HG03039 (cell line): ENCODE data around the gene LPA.
"Not testable (repeated sequence)": the region's sequence is repeated elsewhere in the genome, so short reads cannot be mapped to it uniquely, and the experiment has no call there.

ENCODE experiments used
- ATAC-seq: cut with Tn5 transposase; IDR thresholded peaks from one replicate; pipeline ENCODE4 v1.9.1; 2021; ENCODE audit warnings: mild to moderate bottlenecking, moderate library complexity; ENCODE audit not compliant: unreplicated experiment

The LPA gene

DNA sequence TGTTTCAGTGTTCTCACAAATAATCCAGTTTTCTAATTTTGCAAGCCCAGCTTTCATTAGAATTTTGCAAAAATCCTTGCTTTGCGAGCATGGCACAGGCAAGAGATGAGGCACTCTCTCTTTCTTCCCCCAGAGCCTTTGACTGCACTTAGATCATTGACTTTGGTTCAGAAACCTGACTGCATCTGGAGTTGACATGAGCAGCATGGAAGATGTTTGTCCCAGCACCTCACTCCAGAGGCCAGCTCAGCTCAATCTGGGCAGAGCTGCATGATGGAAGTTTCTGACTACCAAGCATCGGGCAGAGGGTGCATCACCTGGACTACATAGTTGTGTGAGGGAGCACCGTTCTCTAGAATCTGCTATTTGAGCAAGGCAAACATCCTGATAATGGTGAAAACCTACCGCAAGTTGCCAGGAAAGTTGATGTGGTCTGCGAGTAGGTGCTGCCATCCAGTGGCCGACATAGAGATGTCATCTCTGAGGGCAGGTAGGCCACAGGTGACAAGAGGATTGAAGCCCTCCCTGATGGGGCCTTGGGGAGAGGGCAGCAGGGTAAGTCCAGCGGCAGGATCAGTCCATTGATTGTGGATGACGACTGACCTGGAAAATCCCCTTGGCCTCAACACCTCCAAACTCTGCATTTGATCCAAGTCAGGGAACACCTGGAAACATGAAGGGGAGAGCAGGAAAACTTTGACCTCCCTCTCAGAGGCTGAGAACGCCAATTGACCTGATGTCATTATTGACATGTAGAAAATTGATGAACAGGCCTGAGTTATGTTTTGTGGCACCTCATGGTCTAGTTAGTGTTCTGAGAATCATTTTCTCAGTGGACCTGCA lies 3.8 kb upstream of the LPA start:
- ATAC-seq: peak; percentile 72

DNA sequence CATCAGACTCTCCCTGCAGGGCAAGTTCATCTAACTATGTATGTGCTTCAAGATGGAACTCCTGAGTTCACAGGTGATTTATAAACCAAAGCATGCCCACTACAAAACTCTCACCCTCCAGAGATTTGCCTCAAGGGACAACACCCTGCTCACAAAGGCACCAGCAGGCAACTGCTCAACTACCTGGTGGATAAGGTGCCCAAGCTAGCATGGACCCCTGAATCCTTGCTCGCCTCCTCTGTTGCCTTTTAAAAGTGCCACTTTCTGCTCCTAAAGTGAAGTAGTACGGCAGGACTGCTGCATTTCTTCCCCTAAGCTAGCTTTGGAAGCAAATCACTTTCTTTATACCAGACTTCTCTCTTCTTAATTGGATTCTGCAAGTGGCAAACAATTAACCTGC lies 1.2 kb downstream of the LPA start:
- no peak for ATAC-seq

DNA sequence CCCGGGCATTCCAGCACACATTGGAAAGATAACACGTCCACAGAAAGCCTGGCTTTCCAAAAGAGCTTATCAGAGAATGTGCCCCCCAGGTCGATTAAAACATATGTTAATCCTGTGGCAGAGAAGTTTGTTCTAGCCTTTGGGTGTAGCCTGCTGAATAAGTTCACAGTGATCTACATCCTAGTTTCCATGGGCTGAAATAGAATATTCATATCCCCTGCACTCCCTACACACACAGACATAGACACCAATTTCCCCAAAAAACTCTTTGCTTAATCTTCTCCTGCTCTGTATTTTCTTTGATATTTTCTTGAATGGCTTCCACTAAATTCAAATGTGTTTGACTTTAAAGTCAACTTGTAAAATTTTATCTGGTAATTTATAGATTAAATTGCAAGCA lies 1.6 kb downstream of the LPA start:
- ATAC-seq: no peak

DNA sequence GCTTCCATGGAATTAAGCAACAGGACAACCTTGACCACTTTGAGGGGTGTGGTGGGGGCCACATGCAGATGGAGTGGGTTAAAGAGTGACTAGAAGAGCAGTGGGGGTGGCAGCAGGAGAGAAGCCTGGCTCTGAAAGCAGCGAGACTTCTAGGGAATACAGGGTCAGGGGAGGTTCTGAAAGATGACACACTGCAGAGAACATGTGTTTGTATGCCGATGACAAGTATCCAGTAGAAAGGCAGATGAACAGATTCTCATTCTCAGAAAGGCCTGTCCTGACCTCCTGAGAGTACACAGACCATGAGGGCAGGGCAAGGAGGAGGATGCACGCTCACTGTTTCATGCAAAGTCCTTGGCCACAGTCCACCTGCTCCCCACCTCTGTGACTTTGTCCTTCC lies 2.9 kb downstream of the LPA start:
- ATAC-seq: no peak

DNA sequence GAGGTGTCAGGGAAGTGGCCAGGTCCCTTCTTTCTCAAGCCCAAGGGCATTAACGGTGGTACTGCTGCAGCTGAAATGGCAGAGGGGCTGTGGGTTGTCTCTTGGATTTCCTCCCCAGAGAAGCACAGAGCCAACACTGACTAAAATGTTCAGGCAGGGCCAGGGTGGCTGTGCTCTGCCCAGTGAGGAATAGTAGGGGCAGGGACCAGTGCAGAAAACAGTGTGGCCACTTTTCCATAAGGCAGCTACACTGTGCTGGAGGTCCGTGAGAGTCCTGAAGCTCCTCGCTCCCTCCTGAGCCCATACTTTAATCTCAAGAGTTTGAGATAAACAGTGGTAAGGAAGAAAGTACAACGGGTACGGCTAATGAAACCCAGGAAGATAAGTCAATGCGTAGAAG lies 4.5 kb downstream of the LPA start:
- no peak for ATAC-seq

DNA sequence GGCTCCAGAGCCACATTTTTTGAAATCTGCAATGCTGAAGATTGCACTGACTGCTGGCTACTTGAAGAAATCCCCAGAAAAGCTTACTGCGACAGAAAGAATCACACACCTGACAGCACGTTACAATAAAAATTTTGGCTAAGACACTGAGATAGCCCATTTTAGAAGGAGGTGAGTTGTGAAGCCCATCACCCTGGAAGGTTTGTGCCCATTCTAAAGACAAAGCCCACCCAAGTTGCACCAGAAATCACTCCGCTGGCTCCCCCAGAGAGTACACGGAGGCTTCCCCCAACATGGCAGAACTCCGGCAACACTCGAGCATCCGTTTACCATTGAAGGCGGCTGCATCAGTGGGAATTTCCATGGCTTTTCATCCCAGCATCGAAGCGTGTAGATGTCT lies 29.4 kb downstream of the LPA start:
- ATAC-seq: no peak

DNA sequence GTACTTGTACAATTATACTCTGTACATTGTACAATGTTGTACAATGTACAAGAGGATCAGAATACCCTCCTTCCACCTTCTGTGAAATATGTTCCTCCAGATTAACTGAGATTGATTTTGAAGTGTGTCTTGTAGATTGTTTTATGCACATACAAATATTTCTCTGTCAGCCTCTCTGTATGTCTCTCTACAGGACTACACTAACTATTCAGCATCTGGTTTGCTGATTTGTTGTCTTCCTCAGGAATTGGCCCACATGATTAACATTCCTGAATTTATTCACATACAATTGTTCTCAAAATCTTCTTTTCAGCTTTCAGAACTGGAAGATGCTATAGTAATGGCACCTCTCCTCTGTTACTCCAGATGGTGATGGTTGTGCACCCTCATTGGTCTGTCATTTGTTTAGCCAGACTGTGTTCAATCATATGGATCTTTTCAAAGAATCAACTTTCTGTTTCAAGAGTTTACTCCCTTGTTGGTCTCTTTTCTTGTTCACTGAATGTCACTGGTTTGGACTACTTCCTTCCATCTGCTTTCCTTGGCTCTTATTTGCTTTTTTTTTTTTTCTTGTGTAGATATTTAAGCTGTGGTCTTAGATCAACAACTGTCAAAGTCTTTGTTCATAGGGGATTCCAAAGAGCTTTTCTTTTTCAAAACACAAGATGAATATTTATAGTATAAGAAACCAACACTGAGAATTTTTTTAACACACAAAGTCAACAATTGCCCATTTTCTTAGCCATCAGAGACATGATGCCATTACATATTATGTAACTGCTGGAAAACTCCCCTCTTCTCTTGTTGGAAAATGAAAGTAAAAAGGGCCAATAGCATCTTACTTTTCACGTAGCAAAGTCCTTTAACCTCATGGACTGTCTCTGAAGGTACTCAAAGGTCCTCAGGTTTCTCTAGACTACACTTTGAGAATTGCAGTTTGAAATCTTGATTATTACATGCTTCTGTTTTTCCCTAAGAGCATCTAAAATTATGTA lies 67.9 kb downstream of the LPA start:
- ATAC-seq: no peak

DNA sequence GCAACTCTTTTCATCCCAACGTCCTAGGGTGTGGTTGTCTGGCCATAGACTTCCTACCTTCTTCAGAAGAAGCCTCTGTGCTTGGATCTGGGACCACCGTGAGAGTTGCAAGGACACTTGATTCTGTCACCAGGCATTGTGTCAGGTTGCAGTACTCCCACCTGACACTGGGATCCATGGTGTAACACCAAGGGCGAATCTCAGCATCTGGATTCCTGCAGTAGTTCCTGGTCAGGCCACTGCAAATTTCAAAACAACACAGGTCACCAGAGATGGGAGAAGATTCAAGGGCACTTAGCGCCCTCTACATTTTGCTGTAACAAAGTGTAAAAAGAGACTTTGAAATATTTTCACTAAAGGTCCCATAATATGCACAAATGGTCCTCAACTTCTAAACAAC lies 68.8 kb downstream of the LPA start:
- not testable (repeated sequence) for ATAC-seq

DNA sequence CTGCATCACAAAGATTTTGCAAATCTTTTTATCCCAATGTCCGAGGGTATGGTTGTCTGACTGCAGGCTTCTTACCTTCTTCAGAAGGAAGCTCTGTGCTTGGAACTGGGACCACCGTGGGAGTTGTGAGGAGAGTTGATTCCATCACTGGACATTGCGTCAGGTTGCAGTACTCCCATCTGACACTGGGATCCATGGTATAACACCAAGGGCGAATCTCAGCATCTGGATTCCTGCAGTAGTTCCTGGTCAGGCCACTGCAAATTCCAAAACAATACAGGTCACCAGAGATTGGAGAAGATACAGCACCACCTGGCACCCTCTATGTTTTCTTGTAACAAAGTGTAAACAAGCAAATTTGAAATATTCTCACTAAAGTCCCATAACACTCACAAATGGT lies 77.7 kb downstream of the LPA start:
- ATAC-seq: no peak

DNA sequence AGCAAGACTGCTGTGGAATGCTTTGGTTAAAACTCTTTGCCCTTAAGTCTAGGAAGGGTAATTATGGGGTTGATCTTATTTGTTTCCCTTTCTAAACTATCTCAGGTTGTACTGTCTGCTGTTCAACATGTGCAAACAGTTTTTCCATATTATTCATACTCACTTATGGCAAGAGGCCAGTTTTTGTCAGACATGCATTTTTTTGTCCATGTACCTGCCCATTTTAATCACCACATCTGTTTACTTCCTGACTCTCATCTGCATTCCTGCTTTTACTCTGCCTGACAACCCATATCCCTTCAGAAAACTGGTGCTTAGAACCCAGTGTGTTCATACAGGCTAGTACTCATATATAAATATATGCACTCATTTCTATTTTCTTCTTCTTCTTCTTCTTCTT lies 80.3 kb downstream of the LPA start:
- ATAC-seq: no peak

DNA sequence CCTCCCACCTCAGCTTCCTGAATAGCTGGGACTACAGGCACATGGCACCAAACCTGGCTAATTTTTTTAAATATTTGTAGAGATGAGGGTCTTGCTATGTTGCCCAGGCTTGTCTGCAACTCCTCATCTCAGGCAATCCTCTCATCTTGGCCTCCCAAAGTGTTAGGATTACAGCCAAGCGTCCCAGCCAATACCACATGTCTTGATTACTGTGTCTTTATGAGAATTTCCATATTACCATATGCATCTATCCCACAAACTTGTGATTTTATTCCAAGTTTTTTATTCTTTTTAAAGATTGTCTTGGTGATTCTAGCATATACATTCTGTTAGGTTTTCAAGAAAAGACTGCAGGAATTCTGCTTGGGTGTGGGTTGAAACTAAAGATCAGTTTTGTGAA lies 82.7 kb downstream of the LPA start:
- ATAC-seq: no peak

DNA sequence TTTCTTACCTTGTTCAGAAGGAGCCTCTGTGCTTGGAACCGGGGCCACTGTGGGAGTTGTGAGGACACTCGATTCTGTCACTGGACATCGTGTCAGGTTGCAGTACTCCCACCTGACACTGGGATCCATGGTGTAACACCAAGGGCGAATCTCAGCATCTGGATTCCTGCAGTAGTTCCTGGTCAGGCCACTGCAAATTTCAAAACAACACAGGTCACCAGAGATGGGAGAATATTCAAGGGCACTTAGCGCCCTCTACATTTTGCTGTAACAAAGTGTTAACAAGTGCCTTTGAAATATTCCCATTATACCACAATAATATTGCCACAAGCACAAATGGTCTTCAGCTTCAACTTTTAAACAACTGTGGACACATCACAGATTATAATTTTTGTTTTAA lies 85.6 kb downstream of the LPA start:
- ATAC-seq: not testable (repeated sequence)

DNA sequence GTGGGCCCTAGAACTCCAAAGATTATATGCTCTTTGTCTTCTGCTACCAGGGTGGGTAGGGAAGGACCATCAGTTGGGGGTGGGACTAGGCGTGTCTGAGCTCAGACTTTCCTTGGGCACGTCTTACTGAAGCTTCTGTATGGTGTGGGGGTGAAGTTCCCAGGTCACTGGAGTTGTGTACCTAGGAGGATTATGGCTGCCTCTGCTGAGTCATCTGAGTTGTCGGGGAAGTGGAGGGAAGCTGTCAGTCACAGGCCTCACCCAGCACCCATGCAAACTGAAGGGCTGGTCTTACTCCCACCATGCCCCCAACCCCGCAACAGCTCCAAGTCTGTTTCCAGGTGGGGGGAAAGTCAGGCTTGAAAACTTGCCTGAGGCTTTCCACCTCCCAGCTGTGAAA lies 90.1 kb downstream of the LPA start:
- no peak for ATAC-seq

DNA sequence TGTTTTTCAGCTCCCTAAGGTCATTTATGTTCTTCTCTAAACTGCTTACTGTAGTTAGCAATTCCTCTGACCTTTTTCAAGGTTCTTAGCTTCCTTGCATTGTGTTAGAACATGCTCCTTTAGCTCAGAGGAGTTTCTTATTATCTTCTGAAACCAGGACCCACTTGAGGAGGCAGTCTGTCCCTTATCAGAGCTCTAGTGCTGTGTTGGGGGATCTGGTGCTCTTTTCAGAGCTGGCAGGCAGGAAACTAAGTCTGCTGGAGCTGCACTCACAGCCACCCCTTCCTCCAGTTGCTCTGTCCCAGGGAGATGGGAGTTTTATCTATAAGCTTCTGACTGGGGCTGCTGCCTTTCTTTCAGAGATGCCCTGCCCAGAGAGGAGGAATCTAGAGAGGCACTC lies 92.9 kb downstream of the LPA start:
- not testable (repeated sequence) for ATAC-seq

DNA sequence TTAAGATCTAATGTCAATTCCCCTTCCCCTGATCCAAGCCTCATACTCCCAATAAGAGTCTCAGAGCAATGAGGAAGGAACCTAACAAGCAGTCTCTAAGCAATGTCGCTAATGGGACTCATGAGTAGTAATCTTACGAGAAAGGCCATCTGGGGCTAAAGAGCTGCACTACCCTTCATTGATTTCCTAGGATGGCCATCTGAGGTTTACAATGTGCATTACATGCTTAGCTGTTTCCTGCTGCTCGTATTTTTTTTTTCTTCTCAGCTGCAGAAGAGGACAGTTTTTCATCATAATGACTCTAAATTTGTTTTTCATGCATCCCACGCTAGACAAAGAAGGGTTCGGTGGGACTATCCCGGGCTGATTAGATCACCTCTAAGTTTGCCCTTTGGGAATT lies 119.3 kb downstream of the LPA start:
- no peak for ATAC-seq

DNA sequence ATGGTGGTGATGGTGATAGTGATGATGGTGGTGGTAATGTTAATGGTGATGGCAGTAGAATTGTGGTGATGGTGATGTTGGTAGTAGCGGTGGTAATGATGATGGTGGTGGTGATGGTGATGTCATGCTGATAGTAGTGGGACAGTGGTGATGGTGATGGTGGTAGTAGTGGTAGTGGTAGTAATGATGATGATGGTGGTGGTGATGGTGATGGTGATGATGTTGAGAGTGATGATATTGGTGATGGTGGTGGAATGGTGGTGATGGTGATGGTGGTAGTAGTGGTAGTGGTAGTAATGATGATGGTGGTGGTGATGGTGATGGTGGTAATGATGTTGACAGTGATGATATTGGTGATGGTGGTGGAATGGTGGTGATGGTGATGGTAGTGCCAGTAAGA lies 128.8 kb downstream of the LPA start:
- no peak for ATAC-seq

DNA sequence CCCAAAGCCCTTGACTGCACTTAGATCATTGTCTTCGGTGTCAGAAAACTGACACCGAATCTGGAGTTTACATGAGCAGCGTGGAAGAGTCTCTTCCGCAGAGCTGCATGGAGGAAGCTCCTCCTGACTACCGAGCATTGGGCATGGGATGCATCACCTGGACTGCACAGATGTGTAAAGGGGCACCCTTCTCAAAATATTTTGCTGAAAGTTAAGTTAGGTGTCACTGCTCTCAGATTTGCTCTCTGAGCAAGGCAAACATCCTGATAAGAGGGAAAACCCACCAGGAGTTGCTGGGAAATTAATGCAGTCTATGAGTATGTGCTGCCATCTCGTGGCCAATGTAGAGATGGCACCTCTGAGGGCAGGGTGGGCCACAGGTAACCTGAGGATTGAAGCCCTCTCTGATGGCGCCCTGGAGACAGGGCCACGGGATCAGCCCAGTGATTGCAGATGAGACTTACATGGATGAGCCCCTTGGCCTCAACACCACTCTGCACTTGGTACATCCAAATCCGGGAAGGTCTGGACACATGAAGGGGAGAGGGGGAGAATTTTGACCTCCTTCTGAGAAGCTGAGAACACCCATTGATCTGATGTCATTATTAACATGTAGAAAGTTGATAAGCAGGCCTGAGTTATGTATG lies 129.9 kb downstream of the LPA start:
- peak; percentile 70 for ATAC-seq

DNA sequence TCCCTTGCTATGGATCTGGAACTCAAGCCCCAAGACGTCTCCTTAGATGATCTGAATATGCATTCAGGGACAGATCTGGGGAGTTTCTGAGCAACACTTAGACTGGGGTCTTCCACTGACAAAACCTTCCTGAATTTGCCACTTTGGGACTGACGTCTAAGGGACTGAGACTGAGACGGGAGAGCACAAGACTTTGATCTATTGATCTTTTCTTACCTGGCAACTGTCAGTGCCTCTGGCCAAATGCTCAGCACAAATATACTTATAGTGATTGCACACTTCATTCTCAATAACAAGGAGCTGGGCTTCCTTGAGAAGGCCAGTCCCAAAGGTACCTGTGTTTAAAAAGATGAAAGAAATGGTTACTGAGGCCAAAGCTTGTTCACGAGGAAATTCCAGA lies 131.8 kb downstream of the LPA start:
- no peak for ATAC-seq

DNA sequence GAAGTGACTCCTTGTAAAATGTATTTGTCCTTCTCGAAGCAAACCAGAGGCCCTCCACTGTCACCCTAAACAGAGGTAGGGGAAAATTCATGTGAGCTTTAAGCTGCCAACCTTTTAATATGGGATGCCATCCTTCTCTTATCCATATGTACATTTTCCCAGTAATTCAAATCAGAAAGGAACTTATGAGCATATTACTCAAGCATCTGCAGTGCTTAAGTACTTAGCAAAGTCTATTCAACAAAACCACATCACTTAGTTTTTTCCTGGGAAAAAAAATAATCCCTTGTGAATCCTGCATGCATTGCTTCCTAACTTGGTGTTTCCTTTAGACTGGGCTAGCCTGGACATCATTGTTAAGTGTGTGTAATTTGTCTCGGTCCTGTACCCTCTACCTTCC lies 132.2 kb downstream of the LPA start:
- no peak for ATAC-seq

DNA sequence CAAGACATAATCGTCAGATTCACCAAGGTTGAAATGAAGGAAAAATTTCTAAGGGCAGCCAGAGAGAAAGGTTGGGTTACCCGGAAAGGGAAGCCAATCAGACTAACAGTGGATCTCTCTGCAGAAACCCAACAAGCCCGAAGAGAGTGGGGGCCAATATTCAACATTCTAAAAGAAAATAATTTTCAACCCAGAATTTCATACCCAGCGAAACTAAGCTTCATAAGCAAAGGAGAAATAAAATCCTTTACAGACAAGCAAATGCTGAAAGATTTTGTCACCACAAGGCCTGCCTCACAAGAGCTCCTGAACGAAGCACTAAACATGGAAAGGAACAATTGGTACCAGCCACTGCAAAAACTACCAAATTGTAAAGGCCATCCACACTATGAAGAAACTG lies 134.6 kb downstream of the LPA start:
- not testable (repeated sequence) for ATAC-seq

DNA sequence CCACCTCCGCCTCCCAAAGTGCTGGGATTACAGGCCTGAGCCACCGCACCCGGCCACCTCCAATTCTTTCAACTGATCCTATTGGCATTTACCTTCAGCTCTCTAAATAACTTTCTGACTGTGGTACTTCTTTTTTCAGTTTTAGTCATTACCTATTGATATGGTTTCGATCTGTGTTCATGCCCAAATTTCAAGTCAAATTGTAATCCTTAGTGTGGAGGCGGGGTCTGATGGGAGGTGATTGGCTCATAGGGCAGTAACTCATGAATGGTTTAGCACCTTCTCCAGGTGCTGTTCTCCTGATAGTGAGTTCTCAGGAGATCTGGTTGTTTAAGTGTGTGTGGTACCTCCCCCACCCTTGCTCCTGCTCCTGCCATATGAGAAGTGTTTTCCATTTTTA lies 140.9 kb downstream of the LPA start:
- ATAC-seq: no peak
